Posterior cingulate gyrus (tissue), 11 donors: ENCODE data around the gene USP37.

Experiments used
- DNase-seq, 10 donors: peaks; one replicate each; pipeline versions ENCODE4 v3.0.0 to v3.0.0-alpha.2; 2020 to 2021; ENCODE audit warnings: mixed read lengths in 3 of 10
- intact Hi-C: fragments of 100-400 bp; cut with DNase I; formaldehyde crosslinking; loops from one replicate; pipeline ENCODE4 v1.15.1; 2023

Gene USP37

DNA sequence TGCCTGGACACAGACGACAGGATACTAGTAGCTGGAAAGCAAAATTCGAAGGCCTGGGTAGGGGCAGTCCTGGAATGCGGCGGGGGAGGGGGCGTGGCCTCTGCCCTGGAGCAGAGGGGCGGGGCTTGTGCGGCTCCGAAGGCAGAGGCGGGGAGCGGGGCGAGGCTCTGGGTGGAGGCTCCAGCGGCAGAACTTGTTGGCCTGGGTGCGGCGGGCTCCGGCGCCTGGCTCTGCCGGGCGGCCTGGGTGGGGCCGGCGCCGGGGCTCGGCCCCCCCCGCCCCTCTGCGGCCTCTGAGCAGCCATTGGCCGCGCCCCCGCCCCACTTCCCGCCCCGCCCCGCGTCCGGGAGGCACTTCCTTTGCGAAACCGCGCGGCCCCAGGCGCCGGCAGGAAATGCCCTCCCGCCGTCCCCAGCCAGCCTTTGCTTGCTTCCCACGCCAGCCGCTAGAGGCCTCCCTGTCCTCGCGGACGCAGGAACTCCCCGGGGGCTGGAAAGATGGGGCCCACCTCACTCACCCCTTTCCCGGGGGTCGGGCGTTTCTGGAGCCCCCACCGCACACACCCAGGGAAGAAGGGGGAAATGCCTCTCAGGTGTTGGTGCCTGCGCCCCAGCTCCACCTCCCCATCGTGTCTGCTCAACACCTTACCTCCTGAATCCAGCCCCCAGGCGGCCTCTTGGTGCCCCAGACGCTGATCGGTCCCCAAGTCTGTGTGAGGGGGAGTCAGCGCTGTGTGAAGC, 161.8 kb downstream of the USP37 start:
- intact Hi-C loops, result loop anchor here (1.0 to 2.0 kb wide), 3 partner anchors 60 to 242 kb away; no protein-coding TSS in a partner anchor

DNA sequence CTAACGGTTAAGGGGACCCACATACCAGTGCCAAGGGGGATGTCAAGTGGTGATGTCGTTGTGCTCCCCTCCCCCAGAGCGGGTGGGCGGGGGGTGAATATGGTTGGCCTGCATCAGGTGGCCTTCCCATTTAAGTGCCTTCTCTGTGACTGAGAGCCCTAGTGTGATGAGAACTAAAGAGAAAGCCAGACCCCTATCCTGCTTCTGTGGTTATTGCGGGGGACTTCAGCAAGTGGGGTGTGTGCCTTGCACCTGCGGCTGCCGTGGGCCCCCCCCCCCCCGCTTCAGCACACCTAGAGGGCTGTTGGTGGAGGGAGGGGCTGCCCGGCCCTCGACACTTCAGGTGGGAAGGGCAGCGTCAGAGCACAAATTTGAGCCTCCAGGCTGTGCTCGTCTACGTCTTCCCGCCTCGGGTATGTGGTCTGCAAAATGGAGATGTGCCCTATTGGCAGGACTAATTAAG, 162.4 kb downstream of the USP37 start:
- DNase-seq, result no peak
- intact Hi-C loops, result loop anchor here (1.0 to 2.0 kb wide), 3 partner anchors 61 to 243 kb away; no protein-coding TSS in a partner anchor

More for the DNA sequence above, 161.8 kb downstream of the USP37 start:
- DNase-seq, result peak; percentile 93 to 99 (median 96)

DNA sequence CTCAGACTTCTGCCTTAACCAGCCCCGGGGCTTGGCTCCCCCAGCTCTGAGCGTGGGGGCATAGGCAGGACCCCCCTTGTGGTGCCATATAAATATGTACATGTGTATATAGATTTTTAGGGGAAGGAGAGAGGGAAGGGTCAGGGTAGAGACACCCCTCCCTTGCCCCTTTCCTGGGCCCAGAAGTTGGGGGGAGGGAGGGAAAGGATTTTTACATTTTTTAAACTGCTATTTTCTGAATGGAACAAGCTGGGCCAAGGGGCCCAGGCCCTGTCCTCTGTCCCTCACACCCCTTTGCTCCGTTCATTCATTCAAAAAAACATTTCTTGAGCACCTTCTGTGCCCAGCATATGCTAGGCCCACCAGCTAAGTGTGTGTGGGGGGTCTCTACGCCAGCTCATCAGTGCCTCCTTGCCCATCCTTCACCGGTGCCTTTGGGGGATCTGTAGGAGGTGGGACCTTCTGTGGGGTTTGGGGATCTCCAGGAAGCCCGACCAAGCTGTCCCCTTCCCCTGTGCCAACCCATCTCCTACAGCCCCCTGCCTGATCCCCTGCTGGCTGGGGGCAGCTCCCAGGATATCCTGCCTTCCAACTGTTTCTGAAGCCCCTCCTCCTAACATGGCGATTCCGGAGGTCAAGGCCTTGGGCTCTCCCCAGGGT, 162.9 kb downstream of the USP37 start:
- DNase-seq, result no peak
- intact Hi-C loops, result no loop called here

DNA sequence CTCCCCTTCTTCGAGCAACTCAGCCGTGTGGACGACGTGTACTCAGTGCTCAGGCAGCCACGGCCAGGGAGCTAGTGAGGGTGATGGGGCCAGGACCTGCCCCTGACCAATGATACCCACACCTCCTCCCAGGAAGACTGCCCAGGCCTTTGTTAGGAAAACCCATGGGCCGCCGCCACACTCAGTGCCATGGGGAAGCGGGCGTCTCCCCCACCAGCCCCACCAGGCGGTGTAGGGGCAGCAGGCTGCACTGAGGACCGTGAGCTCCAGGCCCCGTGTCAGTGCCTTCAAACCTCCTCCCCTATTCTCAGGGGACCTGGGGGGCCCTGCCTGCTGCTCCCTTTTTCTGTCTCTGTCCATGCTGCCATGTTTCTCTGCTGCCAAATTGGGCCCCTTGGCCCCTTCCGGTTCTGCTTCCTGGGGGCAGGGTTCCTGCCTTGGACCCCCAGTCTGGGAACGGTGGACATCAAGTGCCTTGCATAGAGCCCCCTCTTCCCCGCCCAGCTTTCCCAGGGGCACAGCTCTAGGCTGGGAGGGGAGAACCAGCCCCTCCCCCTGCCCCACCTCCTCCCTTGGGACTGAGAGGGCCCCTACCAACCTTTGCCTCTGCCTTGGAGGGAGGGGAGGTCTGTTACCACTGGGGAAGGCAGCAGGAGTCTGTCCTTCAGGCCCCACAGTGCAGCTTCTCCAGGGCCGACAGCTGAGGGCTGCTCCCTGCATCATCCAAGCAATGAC, 163.6 kb downstream of the USP37 start:
- intact Hi-C loops, result no loop called here
- no peak for DNase-seq

DNA sequence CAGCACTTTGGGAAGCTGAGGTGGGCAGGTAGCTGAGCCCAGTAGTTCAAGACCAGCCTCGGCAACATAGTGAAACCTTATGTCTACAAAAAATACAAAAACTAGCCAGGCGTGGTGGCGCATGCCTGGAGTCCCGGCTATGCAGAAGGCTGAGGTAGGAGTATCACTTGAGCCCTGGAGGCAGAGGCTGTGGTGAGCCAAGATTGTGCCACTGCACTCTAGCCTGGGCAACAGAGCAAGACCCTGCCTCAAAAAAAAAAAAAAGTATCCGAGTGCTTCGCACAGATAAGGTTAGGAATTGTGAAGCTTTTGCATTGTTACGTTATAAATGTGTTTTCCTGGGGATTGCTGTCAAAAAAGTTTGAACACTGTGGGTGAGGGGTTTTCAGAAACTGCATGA, 164.3 kb downstream of the USP37 start:
- intact Hi-C loops, result no loop called here
- no peak for DNase-seq

DNA sequence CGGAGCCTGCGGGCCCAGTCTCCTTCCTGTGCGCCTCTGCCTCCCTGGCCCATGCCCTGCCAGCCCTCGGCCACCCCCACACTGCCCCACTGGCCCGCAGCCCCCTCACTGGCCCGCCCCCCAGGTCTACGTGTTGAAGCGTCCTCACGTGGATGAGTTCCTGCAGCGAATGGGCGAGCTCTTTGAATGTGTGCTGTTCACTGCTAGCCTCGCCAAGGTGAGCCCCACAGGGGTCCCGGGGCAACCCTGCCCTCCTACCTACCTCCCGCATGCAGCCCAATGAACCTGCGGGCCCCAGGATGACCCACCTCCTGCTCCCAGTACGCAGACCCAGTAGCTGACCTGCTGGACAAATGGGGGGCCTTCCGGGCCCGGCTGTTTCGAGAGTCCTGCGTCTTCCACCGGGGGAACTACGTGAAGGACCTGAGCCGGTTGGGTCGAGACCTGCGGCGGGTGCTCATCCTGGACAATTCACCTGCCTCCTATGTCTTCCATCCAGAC, 165.2 kb downstream of the USP37 start:
- intact Hi-C loops, result no loop called here
- DNase-seq, result no peak

DNA sequence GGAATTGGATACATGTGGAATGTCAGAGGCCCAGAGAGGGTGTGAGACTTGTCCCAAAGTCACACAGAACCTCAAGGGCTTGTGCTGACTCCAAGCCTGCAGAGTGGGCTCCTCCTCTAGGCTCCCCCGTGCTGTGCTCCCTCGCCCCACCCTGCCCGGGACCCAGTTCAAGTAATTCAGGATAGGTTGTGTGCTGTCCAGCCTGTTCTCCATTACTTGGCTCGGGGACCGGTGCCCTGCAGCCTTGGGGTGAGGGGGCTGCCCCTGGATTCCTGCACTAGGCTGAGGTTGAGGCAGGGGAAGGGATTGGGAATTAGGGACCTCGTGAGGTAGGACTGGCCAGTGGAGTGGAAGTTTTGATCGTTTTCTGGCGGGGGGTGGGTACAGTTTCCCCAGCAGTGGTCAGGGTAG, 165.7 kb downstream of the USP37 start:
- DNase-seq, result no peak
- intact Hi-C loops, result no loop called here

DNA sequence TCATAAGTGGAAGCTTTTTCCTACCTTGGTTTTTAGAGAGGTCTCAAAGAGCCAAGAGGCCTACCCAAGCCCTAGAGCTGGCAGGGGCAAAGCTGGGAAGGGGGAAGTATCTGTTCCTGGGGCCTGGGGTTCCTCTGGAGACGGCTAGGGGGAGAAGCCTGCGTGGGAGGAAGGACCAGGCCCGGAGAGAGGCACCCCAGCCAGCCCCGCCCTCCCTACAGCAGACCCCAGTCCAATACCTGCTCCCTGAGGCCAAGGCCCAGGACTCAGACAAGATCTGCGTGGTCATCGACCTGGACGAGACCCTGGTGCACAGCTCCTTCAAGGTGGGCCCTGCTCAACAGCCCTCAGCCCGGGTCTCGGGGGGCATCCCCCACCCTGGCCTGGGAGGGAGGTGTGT, 166.3 kb downstream of the USP37 start:
- intact Hi-C loops, result no loop called here
- DNase-seq, result no peak

DNA sequence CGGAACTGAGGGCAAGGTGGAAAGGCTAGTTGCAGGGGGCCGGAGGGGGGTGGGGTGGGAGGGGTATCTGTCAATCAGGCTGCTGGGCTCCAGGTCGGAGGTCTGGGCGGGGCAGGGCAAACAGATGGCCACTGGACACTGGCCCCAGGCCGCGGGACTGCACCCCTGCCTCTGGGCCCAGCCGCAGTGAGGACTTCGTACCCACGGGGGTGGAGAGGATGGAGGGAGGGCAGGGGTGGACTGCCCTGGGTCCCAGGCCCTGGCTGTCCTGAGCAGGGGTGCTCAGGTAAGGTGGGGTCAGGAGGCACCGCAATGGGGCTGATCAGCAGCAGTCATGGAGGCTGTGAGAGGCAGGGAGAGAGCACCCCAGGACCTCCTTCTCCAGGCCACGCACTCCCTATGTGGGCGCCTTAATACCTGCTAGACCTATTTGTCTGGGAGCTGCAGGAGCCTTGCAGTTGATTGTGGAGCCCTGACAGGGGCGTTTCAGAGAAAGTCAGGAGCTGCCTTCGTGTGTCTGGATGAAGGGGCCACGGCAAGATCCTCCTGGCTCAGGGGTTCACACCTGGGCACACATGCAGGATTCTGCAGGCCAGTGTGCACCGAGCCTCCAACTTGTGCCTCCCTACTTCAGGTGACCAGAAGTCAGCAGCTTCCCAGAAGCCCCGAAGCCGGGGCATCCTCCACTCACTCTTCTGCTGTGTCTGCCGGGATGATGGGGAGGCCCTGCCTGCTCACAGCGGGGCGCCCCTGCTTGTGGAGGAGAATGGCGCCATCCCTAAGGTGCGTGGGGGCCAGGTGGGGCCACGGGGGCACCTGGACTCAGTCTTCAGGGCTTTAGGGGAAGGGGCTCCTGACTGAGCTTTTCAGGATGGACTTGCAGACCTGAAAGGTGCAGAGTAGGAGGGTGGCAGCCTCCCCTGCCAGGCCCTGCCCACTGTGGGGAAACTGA, 166.9 kb downstream of the USP37 start:
- intact Hi-C loops, result no loop called here
- DNase-seq, result peak in 1 of 10 donors; percentile 61
